KBM-7 (cell line): Measurements from ENCODE around the gene ATG5.
"Not testable (repeated sequence)": the region's sequence is repeated elsewhere in the genome, so short reads cannot be mapped to it uniquely, and the experiment has no call there.

Experiments
- DNase-seq: peaks from one replicate; pipeline ENCODE4 v3.0.0-alpha.2; 2015
- in situ Hi-C: fragments of 300-500 bp; cut with MboI; formaldehyde crosslinking; loops from 2 replicates; pipeline ENCODE4 v1.14.3; 2020; ENCODE audit warnings: low sequenced_read_pairs, low pct_unique_long_range_greater_than_20kb, mixed read lengths

The ATG5 gene

DNA sequence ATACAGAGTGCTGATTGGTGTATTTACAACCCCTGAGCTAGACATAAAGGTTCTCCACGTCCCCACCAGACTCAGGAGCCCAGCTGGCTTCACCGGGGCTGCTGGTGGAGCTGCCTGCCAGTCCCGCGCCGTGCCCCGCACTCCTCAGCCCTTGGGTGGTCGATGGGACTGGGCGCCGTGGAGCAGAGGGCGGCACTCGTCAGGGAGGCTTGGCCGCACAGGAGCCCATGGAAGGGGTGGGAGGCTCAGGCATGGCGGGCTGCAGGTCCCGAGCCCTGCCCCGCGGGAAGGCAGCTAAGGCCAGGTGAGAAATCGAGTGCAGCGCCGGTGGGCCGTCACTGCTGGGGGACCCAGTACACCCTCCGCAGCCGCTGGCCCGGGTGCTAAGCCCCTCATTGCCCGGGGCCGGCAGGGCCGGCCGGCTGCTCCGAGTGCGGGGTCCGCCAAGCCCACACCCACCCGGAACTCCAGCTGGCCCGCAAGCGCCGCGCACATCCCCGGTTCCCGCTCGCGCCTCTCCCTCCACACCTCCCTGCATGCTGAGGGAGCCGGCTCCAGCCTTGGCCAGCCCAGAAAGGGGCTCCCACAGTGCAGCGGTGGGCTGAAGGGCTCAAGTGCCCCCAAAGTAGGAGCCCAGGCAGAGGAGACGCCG lies 56.2 kb downstream of the ATG5 start:
- in situ Hi-C loops, DNase-seq: not testable (repeated sequence)

GRCh38 chr6:106268500-106268899 lies 57.1 kb downstream of the ATG5 start:
- in situ Hi-C loops, DNase-seq: not testable (repeated sequence)

GRCh38 chr6:106264433-106264832 lies 61.1 kb downstream of the ATG5 start:
- in situ Hi-C loops, DNase-seq: not testable (repeated sequence)

- DNase-seq, in situ Hi-C loops: not testable (repeated sequence)
Measured at GRCh38 chr6:106259748-106260147, 65.8 kb downstream of the ATG5 start.

- no peak for DNase-seq
- in situ Hi-C loops, result no loop called here
Measured at GRCh38 chr6:106258726-106259125, 66.8 kb downstream of the ATG5 start.

GRCh38 chr6:106257195-106257594 lies 68.4 kb downstream of the ATG5 start:
- no peak for DNase-seq
- in situ Hi-C loops, result no loop called here

- DNase-seq, result no peak
- in situ Hi-C loops, result no loop called here
Measured at GRCh38 chr6:106256201-106256968, 69.2 kb downstream of the ATG5 start.

DNA sequence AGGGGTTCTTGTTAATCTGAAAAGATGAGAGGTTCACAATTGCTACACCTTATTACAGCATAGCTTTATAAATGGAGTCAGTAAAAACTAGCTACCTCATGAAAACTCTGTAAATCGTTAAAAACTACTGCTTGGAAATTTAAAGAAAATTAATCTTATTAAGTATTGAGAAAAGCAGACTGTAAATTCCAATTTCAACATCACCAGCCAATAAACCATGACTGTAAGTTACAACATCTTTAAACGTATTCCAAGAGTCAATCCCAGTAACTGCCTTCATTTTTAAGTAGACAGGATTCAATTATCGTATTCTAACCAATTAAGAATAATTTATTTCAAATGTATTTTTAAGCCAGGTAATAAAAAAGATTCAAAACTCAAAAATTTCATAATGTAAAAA lies 70.3 kb downstream of the ATG5 start:
- DNase-seq, result no peak
- in situ Hi-C loops, result no loop called here

DNA sequence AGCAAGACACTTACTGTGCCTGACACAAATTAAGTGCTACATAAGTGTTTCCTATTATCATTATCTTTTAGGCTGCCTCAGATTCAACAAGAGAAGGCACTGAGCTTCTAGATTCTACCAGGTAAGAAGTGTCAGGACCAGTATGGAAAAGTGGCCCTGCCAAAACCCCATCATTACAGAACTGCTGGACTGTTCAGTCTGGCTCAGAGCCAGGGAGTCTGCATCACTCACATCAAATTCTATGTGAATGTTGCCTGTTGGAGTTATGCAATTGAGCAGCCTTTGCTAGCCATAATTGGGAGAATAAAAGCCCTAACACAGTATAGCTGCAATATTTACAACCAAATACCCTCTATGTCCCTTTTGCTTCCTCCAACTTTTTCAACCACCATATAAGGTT lies 70.9 kb downstream of the ATG5 start:
- in situ Hi-C loops, result no loop called here
- no peak for DNase-seq

- in situ Hi-C loops, result no loop called here
- no peak for DNase-seq
Measured at GRCh38 chr6:106253731-106254130, 71.8 kb downstream of the ATG5 start.

- DNase-seq, result no peak
- in situ Hi-C loops, result no loop called here
Measured at GRCh38 chr6:106253172-106253571, 72.4 kb downstream of the ATG5 start.

GRCh38 chr6:106252687-106253086 lies 72.9 kb downstream of the ATG5 start:
- DNase-seq, result no peak
- in situ Hi-C loops, result no loop called here

- in situ Hi-C loops, DNase-seq: not testable (repeated sequence)
Measured at GRCh38 chr6:106251531-106252255, 73.9 kb downstream of the ATG5 start.

GRCh38 chr6:106250953-106251352 lies 74.6 kb downstream of the ATG5 start:
- in situ Hi-C loops, result no loop called here
- DNase-seq, result no peak

DNA sequence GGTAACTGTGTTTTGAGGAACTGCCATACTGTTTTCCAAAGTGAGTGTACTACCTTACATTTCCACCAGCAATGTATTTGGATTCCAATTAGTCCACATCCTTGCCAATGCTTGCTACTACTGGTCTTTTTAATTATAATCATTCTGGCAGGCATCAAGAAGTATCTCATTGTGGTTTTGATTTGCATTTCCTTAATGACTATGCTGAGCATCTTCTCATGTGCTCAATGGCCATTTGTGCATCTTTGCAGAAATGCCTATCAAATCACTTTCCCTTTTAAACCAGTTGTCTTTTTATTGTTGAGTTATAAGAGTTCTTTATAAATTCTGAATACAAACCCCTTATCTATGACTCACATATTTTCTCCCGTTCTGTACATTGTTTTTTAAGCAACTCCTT lies 75.9 kb downstream of the ATG5 start:
- DNase-seq, result no peak
- in situ Hi-C loops, result no loop called here

- in situ Hi-C loops, result no loop called here
- DNase-seq, result no peak
Measured at GRCh38 chr6:106247733-106248132, 77.8 kb downstream of the ATG5 start.

- in situ Hi-C loops, result no loop called here
- DNase-seq, result no peak
Measured at GRCh38 chr6:106247293-106247692, 78.3 kb downstream of the ATG5 start.

- in situ Hi-C loops, result no loop called here
- DNase-seq, result no peak
Measured at GRCh38 chr6:106244931-106245330, 80.6 kb downstream of the ATG5 start.

DNA sequence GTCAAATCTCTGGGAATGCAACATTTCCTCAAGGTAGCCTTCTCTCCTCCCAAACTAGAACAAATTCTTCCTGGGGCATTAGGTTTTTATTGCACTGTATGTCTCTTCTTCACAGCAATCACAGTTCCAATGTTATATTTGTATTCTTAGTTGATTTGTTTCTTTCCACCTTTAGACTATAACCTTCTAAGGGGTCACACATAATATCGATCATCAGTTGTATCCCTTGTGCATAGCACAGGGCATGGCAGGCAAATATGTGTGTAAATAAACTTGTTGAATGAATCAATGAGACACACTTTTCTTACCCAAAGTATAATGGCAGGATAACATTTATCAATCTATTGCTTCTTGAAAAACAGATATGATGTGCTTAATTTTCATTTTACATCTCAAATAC lies 81.0 kb downstream of the ATG5 start:
- no peak for DNase-seq
- in situ Hi-C loops, result no loop called here

- DNase-seq, result no peak
- in situ Hi-C loops, result no loop called here
Measured at GRCh38 chr6:106243261-106243660, 82.3 kb downstream of the ATG5 start.
